MV-4-11 (cell line): Measurements from ENCODE around the gene FBXW4.
A peak's percentile ranks its signal among the peaks of the same experiment; 100 is the strongest.

Source experiments
- DNase-seq: peaks from one replicate; lab custom pipeline; 2025; lab: John Stamatoyannopoulos, UW

FBXW4 gene

GRCh38 chr10:101696632-101697031, 1.7 kb upstream of the FBXW4 start:
- no peak for DNase-seq

- no peak for DNase-seq
These were observed 477 bp upstream of the FBXW4 start for GRCh38 chr10:101695404-101695890.

- DNase-seq: no peak
These were observed 844 bp downstream of the FBXW4 start for GRCh38 chr10:101693978-101694673.

GRCh38 chr10:101693651-101693977, 1.4 kb downstream of the FBXW4 start:
- DNase-seq: no peak

DNA sequence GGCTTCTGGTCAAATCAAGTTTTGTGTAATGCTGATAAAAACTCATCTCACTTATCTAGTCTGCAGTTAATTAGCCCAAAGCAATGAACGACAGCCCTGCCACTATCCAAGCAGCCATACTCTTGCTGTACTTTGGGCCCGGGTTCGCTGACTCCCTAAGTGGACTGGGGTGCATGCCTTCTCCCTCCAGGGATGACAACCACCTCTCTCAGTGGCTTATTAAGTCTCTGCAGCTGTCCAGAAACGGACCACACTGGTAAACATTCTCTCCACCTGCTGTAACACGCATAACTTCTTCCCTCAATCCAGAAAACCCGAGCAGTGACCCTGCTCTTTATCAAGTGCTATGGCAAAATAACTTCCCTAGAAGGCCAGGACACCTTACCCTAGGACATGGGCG, 3.9 kb downstream of the FBXW4 start:
- no peak for DNase-seq

DNA sequence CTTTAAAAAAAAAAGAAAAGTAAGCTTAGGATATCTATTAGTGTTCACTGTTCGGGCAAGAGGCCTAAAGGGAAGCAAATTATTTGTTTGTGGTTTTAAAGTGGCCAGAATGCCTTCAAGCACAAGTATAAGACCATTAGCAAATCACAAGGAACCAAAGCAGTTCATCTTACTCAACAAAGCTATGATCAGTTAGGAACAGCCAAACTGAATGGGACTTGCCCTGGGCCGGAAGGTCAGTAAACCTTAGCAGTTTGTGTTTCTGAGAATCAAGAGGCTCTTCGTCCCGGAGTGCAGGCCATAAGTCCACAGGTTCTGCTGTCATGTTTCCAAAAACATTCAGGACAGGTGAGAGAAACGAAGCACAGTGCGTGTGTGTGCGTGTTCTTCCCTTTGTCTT, 4.5 kb downstream of the FBXW4 start:
- peak; percentile 18 for DNase-seq

DNA sequence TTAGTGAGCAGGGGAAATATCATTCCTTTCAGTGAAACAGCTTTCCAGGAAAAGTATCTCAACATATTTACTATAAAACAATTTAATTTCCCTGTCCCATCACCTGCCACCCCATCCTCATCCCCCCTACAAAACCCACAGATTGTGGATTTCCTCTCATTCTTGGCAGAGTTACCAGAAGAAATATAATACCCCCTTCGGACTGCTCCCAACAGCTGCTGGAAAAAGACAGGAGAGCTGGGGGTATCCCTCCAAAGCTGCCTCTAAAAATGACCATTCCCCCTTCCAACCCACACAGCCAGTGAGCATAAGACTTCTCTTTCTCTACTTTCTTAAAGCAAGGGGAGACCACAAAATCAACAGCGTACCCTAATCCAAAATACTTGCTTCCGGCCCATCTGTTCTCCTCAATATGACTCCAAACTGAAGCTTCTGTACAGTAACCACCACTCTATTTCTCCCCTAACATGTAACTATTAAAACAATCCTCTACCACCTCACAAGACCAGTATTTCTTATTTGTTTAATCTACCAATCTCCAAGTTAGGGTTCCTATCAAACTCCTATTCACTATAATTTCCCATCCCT, 7.8 kb downstream of the FBXW4 start:
- no peak for DNase-seq

DNA sequence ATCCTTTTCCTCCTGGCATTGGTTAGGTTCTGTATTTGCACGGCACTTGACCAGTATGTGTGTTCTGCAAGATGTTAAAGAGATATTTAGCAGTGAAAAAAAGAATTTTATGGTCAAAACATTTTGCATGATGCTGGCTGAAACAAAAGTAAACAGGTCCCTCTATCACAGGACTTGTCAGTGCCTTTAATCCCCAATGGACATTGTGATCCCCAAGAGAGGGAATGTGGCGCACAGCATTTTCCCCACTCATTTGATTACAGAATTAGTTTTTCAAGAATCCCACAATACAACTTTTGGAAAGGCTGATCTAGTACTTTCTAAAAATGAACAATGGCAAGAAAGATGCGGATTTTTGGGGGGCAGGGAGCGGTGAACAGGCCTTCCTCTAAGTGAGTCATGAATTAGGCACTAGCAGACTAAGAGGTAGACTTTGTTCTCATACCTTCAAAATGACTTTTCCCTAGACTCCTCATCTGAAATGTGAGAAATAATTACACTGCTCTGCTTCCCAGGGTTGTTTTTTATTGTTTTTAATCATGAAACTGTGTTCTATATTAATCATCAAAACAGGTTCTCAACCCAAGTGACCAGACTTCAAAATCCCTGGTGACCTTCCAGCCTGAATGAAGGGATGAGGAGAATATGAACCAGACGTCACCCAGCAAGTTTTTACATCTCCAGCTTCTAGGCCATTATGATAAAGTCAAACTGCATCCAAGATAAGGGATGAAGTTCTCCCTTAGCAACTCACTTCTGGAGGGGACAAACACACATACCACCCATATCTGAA, 8.6 kb downstream of the FBXW4 start:
- no peak for DNase-seq

- DNase-seq: no peak
These were observed 10.2 kb downstream of the FBXW4 start for GRCh38 chr10:101684782-101685181.

DNA sequence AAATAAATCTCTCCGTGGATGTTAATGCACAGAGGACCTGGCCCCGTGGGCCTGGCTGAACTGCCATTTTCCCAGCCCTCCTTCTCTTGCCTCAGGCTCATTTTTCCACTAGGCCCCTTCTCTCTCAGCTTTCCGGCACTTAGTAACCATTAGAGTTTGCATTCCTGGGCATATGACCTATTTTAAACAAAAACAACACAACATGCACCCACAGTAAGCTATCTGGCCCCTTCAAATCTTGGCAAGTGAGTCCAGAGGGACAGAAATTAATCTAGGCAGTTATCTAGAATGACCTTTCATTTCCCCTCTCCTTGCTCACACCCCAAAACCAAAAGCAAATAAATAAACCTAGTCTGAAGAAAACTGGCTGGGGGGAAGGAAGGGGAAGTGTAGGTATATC, 11.7 kb downstream of the FBXW4 start:
- no peak for DNase-seq

DNA sequence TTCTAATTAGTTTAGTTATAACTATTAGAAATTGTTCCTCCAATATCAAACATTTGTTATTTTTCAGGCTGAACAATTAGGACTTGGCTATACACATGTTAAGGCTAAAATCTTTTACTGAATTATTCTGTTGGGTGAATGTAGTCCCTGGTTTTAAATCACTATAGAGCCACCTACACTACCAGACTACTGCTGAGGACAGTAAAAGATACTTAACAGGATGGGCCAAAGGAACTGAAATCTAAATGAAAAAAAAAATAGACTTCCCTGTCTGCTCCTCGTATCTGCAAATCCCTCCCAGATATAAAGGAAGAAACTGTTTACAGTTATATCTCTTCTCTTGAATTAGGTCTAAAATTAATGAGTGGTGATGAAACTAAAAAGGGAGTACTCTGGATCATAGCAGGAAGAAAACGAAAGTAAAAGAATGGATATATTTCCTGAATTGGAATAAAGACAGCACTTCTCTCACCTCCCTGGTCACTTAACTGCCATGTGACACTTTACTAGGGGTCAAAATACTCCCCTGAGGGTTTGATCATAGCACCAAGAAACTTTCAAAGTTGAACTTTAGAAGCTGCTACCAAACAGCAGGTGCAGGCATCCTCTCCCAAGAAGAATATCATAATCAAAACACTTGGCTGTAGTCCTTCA, 12.7 kb downstream of the FBXW4 start:
- peak; percentile 5 for DNase-seq

- no peak for DNase-seq
These were observed 18.4 kb downstream of the FBXW4 start for GRCh38 chr10:101676565-101676964.

GRCh38 chr10:101675115-101675514, 19.9 kb downstream of the FBXW4 start:
- no peak for DNase-seq

DNA sequence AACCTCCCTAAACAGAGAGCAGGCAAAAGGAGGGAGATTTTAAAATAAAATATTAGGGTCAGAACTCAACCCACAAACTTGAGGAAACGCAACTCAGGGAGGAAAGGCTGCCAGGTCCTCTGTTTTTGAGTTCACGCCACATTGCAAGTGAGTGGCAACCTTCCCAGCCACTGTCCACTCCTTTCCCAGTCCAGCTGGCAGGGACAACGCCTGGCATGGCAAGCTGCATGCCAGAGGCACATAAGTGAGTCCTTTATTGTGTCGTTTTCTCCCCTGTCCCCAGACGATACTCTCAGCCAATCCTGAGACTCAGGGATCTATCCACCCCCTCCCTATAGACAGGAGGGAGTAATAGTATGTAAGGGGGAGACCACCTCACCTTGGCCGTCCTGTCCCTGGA, 22.4 kb downstream of the FBXW4 start:
- DNase-seq: no peak

DNA sequence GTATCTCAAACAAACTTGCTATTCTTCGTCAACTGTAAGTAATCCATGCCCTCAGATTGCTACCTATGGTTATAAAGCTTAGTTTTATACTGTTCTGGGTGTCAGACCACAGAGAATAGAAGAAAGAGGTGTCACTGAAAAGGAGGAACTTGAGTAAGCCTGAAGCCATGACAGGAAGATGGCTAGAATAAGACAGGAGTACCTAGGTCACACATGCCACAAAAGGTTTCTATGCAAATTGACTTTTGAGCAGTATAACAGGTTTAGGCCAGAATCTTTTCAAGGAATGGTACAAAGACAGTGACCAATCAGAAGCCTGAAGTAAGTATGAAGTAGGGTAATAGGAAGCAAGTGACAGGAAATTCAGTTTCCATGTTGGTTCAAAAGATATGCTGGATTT, 23.5 kb downstream of the FBXW4 start:
- DNase-seq: no peak

DNA sequence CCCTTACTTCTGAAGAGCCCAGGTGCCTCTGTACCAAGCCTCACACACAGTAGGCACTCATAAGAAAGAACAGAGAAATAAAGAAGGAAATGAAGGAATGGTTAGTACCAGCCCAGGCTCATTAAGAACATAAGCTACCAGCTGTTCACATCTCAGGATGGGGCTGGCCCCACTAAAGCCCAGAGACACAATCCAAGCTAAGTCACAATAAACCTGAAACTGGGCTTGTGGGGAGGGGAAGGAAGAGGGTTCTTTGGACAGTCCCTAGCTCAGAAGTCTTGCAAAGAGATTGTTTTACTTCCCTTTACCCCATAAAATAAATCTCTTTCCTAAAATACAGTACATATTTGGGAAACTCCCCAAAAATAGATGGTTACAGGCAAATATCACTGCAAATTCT, 24.3 kb downstream of the FBXW4 start:
- no peak for DNase-seq

- no peak for DNase-seq
These were observed 25.8 kb downstream of the FBXW4 start for GRCh38 chr10:101669181-101669580.

DNA sequence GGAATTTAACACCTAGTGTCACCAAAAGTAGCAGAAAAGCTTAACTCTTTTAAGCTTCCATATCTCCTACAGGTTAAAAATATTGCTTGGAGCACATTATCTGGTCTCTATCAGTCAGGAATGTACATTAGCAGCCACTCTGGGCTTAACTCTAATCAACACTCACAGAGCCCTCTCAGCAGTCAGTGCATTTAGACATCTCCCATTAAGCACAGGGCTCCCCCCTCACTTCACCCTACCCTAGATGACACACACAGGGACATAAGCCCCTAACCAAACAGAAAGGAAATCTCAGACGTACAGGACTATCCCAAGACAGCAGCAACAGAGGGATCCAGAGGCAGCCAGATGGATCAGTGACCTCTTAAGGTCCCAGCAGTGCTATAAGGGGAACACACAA, 26.4 kb downstream of the FBXW4 start:
- no peak for DNase-seq

DNA sequence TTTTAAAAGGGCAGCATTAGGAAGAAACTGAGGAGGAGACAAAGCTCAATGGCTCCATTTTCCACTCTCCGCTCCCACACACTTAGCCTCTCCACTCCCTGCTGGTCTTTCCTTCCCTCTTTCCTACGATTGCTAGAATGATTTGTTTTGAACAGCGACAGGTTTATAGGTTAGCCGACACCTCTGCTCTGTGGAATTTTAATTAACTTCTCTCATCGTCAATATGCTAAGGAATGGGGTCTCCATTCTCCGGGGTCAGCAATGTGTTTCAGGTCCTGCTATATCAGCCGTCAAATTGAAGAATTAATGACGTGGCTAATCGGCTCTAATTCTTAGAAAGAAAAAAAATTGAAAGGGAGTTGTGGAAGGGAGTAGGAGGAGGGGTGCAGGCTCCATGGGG, 28.9 kb downstream of the FBXW4 start:
- DNase-seq: no peak

- no peak for DNase-seq
These were observed 31.9 kb downstream of the FBXW4 start for GRCh38 chr10:101663097-101663496.

DNA sequence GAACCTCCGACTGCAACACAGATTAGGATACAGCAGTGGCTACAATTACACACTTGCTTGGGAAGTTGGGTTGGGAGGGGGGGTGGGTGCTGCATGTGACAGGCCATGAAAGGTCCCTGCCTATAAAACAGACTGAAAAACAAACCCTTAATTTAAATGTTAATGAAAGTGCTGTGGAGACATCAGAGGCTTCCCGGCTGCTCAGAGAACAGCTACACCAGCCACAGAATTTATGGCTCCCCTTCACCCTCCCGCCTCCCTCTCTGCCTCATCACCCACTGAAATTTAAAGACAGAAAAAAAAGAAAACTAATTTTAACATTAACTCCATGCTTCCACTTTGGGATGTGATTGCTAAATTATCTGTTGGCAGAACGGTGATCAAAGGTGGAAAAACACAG, 34.7 kb downstream of the FBXW4 start:
- no peak for DNase-seq

DNA sequence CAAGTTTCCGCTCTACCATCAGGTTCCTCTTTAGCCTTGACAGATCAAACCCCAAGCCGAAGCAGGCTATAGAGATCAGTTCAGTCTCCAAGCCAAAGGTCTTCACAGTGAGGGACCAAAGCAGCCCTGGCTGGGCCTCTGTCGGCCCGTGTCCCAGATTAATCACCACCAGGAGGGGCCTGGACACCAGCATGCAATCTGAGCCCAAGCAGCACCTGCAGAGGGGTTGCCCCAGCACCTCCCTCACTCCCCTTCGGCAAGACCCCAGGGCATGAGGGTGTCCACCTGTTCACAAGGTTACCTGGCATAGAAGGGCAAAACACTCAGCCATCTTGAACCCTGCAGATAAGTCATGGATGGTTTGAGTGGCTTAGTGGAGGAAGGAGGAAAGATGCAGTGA, 36.0 kb downstream of the FBXW4 start:
- DNase-seq: no peak

- no peak for DNase-seq
These were observed 38.1 kb downstream of the FBXW4 start for GRCh38 chr10:101656890-101657289.
